OCI-LY3 (cell line): ENCODE data around the gene MAGI1.

Experiments used
- CTCF ChIP-seq: fragments of 200-600, 300-600 bp; sonication (generic); IDR thresholded peaks from 2 replicates; pipeline ENCODE4 v1.5.1; 2014; ENCODE audit warnings: antibody characterized with exemption, low read length, low read depth
- EZH2phosphoT487 ChIP-seq: fragments of 200-600 bp; shearing (Covaris generic); IDR thresholded peaks from 2 replicates; pipeline ENCODE4 v1.6.1; 2018; ENCODE audit warnings: antibody characterized with exemption, mixed run types, low read depth

- TF ChIP-seq CTCF (no peak), EZH2phosphoT487 (no peak)
Observed at GRCh38 chr3:65672061-65672460, 366.7 kb downstream of the MAGI1 start.
